Activated CD4-positive, CD25-positive, alpha-beta regulatory T cell (primary cell): ENCODE data around the gene ZDHHC12.

Source experiments
- DNase-seq, 4 experiments: peaks; one replicate each; lab custom pipeline; 2025; lab: John Stamatoyannopoulos, UW

Gene ZDHHC12, protein sequence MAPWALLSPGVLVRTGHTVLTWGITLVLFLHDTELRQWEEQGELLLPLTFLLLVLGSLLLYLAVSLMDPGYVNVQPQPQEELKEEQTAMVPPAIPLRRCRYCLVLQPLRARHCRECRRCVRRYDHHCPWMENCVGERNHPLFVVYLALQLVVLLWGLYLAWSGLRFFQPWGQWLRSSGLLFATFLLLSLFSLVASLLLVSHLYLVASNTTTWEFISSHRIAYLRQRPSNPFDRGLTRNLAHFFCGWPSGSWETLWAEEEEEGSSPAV

GRCh38 chr9:128723866-128724743 lies at the start of gene ZDHHC12:
ZDHHC12 (minus strand) TSS chr9:128724127; CDS start chr9:128724093, 34 bp downstream.
- peak; percentile 97 to 99 (median 98) for DNase-seq

DNA sequence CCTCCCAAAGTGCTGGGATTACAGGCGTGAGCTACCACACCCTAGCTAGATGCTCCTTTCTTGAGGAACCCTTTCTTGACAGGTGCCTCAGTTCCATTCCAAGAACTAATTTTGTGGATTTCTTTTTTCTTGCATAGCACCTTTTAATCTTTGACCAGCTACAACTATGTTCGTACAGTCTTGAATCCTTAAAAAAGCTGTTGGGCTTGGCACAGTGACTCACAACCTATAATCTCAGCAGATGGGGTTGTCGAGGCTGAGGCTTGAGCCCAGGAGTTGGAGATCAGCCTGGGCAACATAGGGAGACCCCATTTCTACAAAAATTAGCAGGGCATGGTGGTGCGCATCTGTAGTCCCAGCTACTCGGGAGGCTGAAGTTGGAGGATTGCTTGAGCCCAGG lies 49.1 kb upstream of the ZDHHC12 start:
- no peak for DNase-seq

- DNase-seq: peak; percentile 86 to 95 (median 92)
Measured at GRCh38 chr9:128771745-128772519, 48.0 kb upstream of the ZDHHC12 start, which contains the start of gene ZER1. ZER1 (minus strand) TSS chr9:128771927; CDS start chr9:128755565, 16,362 bp downstream.

DNA sequence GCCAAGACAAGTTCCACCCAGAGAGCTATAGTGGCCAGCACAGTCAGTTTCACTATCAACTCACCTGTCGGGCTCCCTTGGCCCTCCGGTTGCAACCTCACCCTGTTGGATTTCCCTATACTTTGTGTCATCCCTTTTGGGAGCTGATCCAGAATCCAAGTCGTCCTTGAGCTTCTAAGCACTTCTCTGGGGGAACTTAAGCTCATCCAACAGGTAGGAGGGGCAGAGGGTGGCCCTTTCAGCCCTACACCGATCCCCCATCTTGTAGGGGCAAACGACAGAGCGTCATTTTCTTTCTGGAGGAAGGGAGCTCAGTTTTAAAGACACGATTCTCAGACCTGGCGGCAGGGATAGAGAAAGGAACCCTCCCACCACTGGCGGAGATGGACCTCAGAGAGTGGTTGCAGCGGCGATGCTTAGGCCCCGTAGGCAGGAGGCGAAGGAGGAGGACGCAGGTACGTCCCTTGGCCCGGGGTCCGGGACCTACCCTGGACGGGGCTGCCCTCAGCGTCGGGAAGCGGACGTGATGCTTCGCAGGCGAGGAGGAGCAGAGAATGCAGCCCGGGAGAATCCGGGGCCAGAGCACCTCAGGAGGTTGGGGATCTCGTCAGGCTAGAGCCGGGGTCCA lies 47.3 kb upstream of the ZDHHC12 start:
- DNase-seq: no peak

- DNase-seq: no peak
Measured at GRCh38 chr9:128770286-128771030, 46.5 kb upstream of the ZDHHC12 start.

GRCh38 chr9:128768606-128769005 lies 44.7 kb upstream of the ZDHHC12 start:
- DNase-seq: no peak

DNA sequence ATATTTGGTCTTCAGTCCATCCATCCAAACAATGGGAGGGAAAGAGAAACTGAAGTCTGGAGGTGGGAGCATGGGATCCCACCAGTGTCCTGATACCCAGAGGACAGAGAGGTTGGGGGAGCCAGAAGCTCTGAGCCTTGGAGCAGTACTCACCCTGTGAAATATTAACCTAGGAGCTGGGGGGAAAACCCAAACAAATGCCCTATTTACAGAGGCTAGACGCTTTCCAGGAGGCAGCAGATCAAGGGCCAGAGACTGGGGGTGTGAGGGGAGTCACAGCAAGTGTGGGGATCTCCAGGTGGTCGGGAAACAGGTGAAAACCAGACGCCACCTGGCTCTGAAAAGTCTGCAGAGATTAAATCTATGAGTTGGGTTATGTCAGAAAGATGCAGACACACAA lies 41.6 kb upstream of the ZDHHC12 start:
- no peak for DNase-seq

DNA sequence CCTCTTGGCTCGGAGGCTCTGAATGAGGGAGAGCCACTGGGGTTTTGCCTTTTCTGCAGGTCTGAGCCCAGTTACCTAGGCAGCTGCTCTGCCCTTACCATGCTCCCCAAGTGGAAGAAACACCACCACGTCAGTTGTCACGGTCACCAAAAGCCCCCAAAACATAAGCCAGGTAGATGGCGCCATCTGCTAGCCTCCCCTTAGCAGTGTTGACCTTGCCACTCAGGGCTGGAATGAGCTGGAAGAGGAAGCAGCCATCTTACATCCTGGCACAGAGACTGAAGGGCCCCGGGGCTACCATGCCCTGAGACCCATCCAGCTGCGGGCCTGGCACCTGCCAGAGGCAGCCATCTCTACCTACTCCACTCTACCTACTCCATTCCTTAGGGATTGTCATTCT lies 40.4 kb upstream of the ZDHHC12 start:
- DNase-seq: no peak

DNA sequence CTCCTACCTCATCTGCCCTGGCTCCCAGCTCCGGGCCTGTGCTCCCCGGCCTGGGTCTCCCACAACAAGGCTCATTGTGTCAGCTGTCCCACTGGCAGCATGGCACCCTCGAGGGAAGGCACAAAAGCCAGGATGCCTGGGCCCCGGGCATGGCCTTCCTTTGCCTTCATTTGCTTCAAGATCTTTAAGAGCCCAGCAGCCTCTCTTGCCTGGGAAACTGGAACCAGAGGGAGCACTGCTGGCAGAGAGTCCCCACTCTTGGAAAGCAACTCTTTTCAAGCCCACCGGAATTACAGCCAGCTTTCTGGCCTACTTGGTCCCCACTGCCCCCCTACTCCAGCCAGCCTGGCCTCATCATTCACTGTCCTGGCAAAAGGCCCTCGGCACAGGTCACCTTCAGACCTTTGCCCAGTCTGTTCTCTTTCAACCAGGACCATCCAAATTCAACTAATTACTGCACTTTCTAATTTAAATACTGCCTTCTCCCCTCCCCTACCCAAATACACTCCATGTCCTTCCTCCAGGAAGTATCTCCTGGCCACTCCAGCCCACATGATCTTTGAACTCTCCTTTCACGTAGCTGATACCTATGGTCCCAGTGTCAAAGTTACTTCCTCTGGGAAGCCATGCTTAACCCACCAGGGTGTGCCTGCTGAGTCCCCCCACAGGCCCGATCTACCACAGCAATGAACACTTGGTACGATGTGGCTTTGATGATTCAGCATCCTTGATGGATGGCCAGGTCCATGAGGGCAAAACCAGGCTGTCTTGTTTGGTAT lies 38.9 kb upstream of the ZDHHC12 start:
- DNase-seq: no peak

- no peak for DNase-seq
Measured at GRCh38 chr9:128757602-128758001, 33.7 kb upstream of the ZDHHC12 start.

DNA sequence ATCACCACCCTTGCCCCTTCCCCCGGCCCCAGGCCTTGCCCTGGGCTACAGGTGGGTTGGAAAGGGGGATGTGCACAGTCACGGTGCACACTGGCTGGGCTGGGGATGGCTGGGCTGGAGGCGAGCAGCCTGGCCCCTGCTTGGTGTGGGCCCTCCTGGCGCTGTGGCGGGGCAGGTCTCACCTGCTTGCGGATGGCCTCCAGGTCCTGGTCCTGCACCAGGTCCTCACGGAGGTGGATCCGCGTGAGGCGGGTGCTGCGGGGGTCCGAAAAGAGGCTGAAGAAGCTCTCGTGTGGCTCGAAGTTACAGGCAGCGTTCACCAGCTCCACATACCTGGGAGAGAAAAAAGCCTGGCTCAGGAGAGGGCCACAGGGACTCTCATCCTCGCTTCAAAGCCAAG lies 29.7 kb upstream of the ZDHHC12 start:
- DNase-seq: no peak

GRCh38 chr9:128750926-128751595 lies 27.1 kb upstream of the ZDHHC12 start:
- DNase-seq: no peak

DNA sequence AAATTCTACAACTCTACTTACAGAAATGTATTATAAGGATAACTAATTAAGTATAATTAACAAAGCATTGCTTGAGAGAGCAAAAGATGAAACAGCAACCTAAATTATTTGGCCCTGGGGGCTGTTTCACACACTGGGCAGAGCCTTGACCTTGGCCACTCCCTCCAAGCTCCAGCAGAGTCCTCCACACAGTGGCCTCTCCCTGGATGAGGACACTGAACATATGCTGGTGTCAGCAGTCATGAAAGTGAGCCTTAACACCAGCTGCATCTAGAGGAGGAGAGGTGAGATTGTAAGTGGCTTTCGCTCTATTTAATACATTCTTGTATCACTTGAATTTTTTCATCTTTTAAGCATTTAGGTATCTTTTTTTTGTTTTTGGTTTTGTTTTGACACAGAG lies 23.3 kb upstream of the ZDHHC12 start:
- no peak for DNase-seq

DNA sequence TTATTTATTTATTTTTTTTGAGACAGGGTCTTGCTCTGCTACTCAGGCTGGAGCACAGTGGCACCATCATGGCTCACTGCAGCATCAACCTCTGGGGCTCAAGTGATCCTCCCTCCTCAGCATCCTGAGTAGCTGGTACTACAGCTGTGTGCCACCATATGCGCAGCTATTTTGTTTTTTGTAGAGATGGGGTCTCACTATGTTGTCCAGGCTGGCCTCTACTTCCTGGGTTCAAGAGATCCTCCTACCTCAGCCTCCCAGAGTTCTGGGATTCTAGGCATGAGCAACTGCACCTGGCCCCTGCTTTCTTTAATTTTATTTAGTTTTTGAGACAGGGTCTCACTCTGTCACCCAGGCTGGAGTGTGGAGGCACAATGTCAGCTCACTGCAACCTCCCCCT lies 19.5 kb upstream of the ZDHHC12 start:
- no peak for DNase-seq

- DNase-seq: no peak
Measured at GRCh38 chr9:128742401-128742800, 18.5 kb upstream of the ZDHHC12 start.

GRCh38 chr9:128735373-128735772 lies 11.4 kb upstream of the ZDHHC12 start:
- no peak for DNase-seq

DNA sequence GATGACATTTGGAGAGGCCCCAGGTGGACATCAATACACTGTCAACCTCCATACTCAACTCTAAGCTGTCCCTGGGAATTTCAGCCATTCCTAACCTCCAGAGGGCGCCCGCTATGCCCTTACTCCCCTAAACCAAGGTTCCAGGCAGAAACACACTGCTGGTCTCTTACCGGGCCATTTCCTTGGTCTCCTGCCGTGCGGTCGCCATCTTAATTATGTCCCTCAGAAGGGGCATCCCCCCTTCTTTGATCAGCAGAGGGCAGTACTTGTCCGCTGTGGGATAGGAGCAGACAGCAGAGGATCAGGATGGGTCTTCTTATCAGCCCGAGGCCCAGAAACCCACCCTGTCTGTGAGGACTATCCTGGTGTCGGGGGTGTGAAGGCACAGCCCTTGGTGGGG lies 9.3 kb upstream of the ZDHHC12 start:
- no peak for DNase-seq

GRCh38 chr9:128732576-128732975 lies 8.6 kb upstream of the ZDHHC12 start:
- DNase-seq: no peak

DNA sequence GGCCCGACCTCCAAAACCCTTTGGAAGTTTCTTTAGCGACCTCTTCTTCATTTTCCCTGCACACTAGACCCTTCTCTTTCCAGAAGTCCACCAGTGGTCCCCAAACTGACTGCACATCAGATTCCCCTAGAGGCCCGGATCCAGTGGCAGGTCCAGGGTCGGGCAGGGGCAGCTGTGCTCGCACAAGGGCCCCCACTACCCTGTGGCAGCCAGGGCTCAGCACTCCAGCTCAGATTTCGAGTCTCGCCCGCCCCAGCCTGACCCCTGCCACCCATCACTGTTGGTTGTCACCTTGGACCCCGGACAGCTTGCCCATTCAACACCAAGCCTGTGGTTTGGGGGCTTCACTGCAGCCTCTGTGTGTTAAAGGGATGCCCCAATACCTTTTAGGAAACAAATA lies 7.8 kb upstream of the ZDHHC12 start:
- no peak for DNase-seq

GRCh38 chr9:128731093-128731492 lies 7.2 kb upstream of the ZDHHC12 start:
- no peak for DNase-seq
